ENCODE results near the gene ARID1B. TPM values are rescaled to one million over a fixed set of nuclear protein-coding genes. Genes with fewer than 3 reads are reported as not detected.

ARID1B gene
- total RNA-seq, 1 experiment from 2014 or later = 42.8 TPM

GRCh38 chr6:157065366-157065765, 288.2 kb downstream of the ARID1B start:
- Histone ChIP-seq H3K27ac (no peak overlapping the region), H2AFZ (no peak overlapping the region), H4K20me1 (ENCODE audit: insufficient read depth) (no peaks in the 10 kb centered on the region), H3K36me3 (ENCODE audit: low read depth) (no peaks in the 10 kb centered on the region), H3K4me1 (replicated peaks; ENCODE audit: insufficient read depth) (peaks cover 52% of the 10 kb centered on the region), H3K4me2 (no peak overlapping the region), H3K27me3 (ENCODE audit: insufficient read depth, low read depth) (no peaks in the 10 kb centered on the region), H3F3A (ENCODE audit: insufficient read depth, low read depth) (peaks cover 21% of the 10 kb centered on the region), H3K4me3 (no peak overlapping the region), H3K79me2 (ENCODE audit: low read depth) (peaks cover 24% of the 10 kb centered on the region; the same call in 1 of the 2 replicates), H3K9me3 (ENCODE audit: insufficient read depth, low read depth) (0 out of 2 replicates have a peak, but pooled peaks cover 3% of the 10 kb centered on the region), H3K9me2 (ENCODE audit: insufficient read depth) (no peaks in the 10 kb centered on the region)
- no peak for TF ChIP-seq EZH2 (IDR thresholded peaks at IDR 0.05; ENCODE audit: low read depth)
- TF ChIP-seq, protein P1, sequence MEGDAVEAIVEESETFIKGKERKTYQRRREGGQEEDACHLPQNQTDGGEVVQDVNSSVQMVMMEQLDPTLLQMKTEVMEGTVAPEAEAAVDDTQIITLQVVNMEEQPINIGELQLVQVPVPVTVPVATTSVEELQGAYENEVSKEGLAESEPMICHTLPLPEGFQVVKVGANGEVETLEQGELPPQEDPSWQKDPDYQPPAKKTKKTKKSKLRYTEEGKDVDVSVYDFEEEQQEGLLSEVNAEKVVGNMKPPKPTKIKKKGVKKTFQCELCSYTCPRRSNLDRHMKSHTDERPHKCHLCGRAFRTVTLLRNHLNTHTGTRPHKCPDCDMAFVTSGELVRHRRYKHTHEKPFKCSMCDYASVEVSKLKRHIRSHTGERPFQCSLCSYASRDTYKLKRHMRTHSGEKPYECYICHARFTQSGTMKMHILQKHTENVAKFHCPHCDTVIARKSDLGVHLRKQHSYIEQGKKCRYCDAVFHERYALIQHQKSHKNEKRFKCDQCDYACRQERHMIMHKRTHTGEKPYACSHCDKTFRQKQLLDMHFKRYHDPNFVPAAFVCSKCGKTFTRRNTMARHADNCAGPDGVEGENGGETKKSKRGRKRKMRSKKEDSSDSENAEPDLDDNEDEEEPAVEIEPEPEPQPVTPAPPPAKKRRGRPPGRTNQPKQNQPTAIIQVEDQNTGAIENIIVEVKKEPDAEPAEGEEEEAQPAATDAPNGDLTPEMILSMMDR (conservative IDR thresholded peaks at IDR 0.05) = no peak
- CTCF ChIA-PET = no interaction called here
- DNase-seq = no peak
- intact Hi-C loops (cut with micrococcal nuclease; ENCODE audit: unreplicated experiment) = loop anchor here (10.0 kb wide), 1 partner anchor 79 kb away; no protein-coding TSS in a partner anchor
- no TSS peak for BruUV-seq (replicated peaks)
- POLR2A ChIA-PET (ENCODE audit: unreplicated experiment) = no interaction called here

- intact Hi-C loops (cut with micrococcal nuclease; ENCODE audit: unreplicated experiment) = loop anchor here (10.0 kb wide), 1 partner anchor 78 kb away; no protein-coding TSS in a partner anchor
- H3K79me2 ChIP-seq (ENCODE audit: low read depth) = peaks cover 21% of the 10 kb centered on the region; the same call in 1 of the 2 replicates
- CTCF ChIA-PET = no interaction called here
Observed at GRCh38 chr6:157066781-157067491, 289.8 kb downstream of the ARID1B start.

GRCh38 chr6:157067507-157067906, 290.3 kb downstream of the ARID1B start:
- BruUV-seq (replicated peaks) = no TSS peak
- Histone ChIP-seq H3K27me3 (ENCODE audit: insufficient read depth, low read depth) (no peaks in the 10 kb centered on the region), H3F3A (ENCODE audit: insufficient read depth, low read depth) (peaks cover 15% of the 10 kb centered on the region), H2AFZ (no peak overlapping the region), H3K4me1 (replicated peaks; ENCODE audit: insufficient read depth) (peaks cover 42% of the 10 kb centered on the region), H3K27ac (no peak overlapping the region), H3K4me2 (no peak overlapping the region), H4K20me1 (ENCODE audit: insufficient read depth) (no peaks in the 10 kb centered on the region), H3K79me2 (ENCODE audit: low read depth) (peaks cover 21% of the 10 kb centered on the region; the same call in 1 of the 2 replicates), H3K9me2 (ENCODE audit: insufficient read depth) (no peaks in the 10 kb centered on the region), H3K9me3 (ENCODE audit: insufficient read depth, low read depth) (0 out of 2 replicates have a peak, but pooled peaks cover 3% of the 10 kb centered on the region), H3K4me3 (no peak overlapping the region), H3K36me3 (ENCODE audit: low read depth) (no peaks in the 10 kb centered on the region)
- DNase-seq = no peak
- TF ChIP-seq, protein P1 (conservative IDR thresholded peaks at IDR 0.05) = no peak
- no peak for TF ChIP-seq EZH2 (IDR thresholded peaks at IDR 0.05; ENCODE audit: low read depth)
- intact Hi-C loops (cut with micrococcal nuclease; ENCODE audit: unreplicated experiment) = loop anchor here (10.0 kb wide), 1 partner anchor 77 kb away; no protein-coding TSS in a partner anchor
- ChIA-PET POLR2A (ENCODE audit: unreplicated experiment) (no interaction called here), CTCF (no interaction called here)

More at GRCh38 chr6:157066781-157067491, 289.8 kb downstream of the ARID1B start:
- Histone ChIP-seq H3K9me3 (ENCODE audit: insufficient read depth, low read depth) (0 out of 2 replicates have a peak, but pooled peaks cover 3% of the 10 kb centered on the region), H4K20me1 (ENCODE audit: insufficient read depth) (no peaks in the 10 kb centered on the region), H3K27ac (no peak overlapping the region), H3F3A (ENCODE audit: insufficient read depth, low read depth) (peaks cover 19% of the 10 kb centered on the region), H2AFZ (no peak overlapping the region), H3K27me3 (ENCODE audit: insufficient read depth, low read depth) (no peaks in the 10 kb centered on the region), H3K4me1 (replicated peaks; ENCODE audit: insufficient read depth) (peaks cover 48% of the 10 kb centered on the region), H3K36me3 (ENCODE audit: low read depth) (no peaks in the 10 kb centered on the region), H3K9me2 (ENCODE audit: insufficient read depth) (no peaks in the 10 kb centered on the region), H3K4me2 (no peak overlapping the region), H3K4me3 (no peak overlapping the region)
- BruUV-seq (replicated peaks) = no TSS peak
- POLR2A ChIA-PET (ENCODE audit: unreplicated experiment) = no interaction called here
- DNase-seq = no peak
- TF ChIP-seq, protein P1 (conservative IDR thresholded peaks at IDR 0.05) = no peak
- TF ChIP-seq EZH2 (IDR thresholded peaks at IDR 0.05; ENCODE audit: low read depth) = no peak

Measured in PC-9 (cell line).